ENCODE measurements around the gene PLS3.
"Not testable (repeated sequence)": the region's sequence is repeated elsewhere in the genome, so short reads cannot be mapped to it uniquely, and the experiment has no call there.

Gene PLS3

GRCh38 chrX:115533485-115533884 is 27.5 kb upstream of the PLS3 start:
- H3K4me3 ChIP-seq (ENCODE audit: low read depth, low read length), result no peak overlapping the region
- peak; percentile 74 for DNase-seq (ENCODE audit: low read depth)
- TF ChIP-seq CTCF (conservative IDR thresholded peaks at IDR 0.05; ENCODE audit: low read depth, low read length), result no peak

- no peak for DNase-seq (ENCODE audit: low read depth)
- no peak for TF ChIP-seq CTCF (conservative IDR thresholded peaks at IDR 0.05; ENCODE audit: low read depth, low read length)
- no peak overlapping the region for H3K4me3 ChIP-seq (ENCODE audit: low read depth, low read length)
Measured at GRCh38 chrX:115534383-115534782, 26.6 kb upstream of the PLS3 start.

- no peak overlapping the region for H3K4me3 ChIP-seq (ENCODE audit: low read depth, low read length)
- no peak for TF ChIP-seq CTCF (conservative IDR thresholded peaks at IDR 0.05; ENCODE audit: low read depth, low read length)
- DNase-seq (ENCODE audit: low read depth), result no peak
Measured at GRCh38 chrX:115535421-115535820, 25.6 kb upstream of the PLS3 start.

- no peak overlapping the region for H3K4me3 ChIP-seq (ENCODE audit: low read depth, low read length)
- no peak for TF ChIP-seq CTCF (conservative IDR thresholded peaks at IDR 0.05; ENCODE audit: low read depth, low read length)
- peak; percentile 9 for DNase-seq (ENCODE audit: low read depth)
Measured at GRCh38 chrX:115535844-115536243, 25.1 kb upstream of the PLS3 start.

GRCh38 chrX:115539841-115540240 is 21.1 kb upstream of the PLS3 start:
- no peak for TF ChIP-seq CTCF (conservative IDR thresholded peaks at IDR 0.05; ENCODE audit: low read depth, low read length)
- H3K4me3 ChIP-seq (ENCODE audit: low read depth, low read length), result no peak overlapping the region
- DNase-seq (ENCODE audit: low read depth), result peak; percentile 30

- not testable (repeated sequence) for DNase-seq (ENCODE audit: low read depth); H3K4me3 ChIP-seq (ENCODE audit: low read depth, low read length)
Measured at GRCh38 chrX:115541045-115541444, 19.9 kb upstream of the PLS3 start.

- DNase-seq (ENCODE audit: low read depth), result no peak
- peak; percentile 29 for TF ChIP-seq CTCF (conservative IDR thresholded peaks at IDR 0.05; ENCODE audit: low read depth, low read length)
- H3K4me3 ChIP-seq (ENCODE audit: low read depth, low read length), result no peak overlapping the region
Measured at GRCh38 chrX:115547448-115547847, 13.5 kb upstream of the PLS3 start.

- no peak for TF ChIP-seq CTCF (conservative IDR thresholded peaks at IDR 0.05; ENCODE audit: low read depth, low read length)
- no peak overlapping the region for H3K4me3 ChIP-seq (ENCODE audit: low read depth, low read length)
Measured at GRCh38 chrX:115549008-115549407, 12.0 kb upstream of the PLS3 start.

More at GRCh38 chrX:115549008-115549407, 12.0 kb upstream of the PLS3 start:
- no peak for DNase-seq (ENCODE audit: low read depth)
